ENCODE results near the gene NAA80.

The NAA80 gene

GRCh38 chr3:50327943-50328691, 28.9 kb upstream of the NAA80 start, which contains the start of gene TUSC2:
Gene TUSC2 (minus strand): TSS chr3:50328223. CDS start chr3:50328099, 124 bp downstream.
- DNase-seq (ENCODE audit: low spot score), result peak; percentile 97

GRCh38 chr3:50327129-50327528, 27.9 kb upstream of the NAA80 start:
- DNase-seq (ENCODE audit: low spot score), result no peak

- DNase-seq (ENCODE audit: low spot score), result no peak
Observed at GRCh38 chr3:50326182-50326541, 27.0 kb upstream of the NAA80 start.

- no peak for DNase-seq (ENCODE audit: low spot score)
Observed at GRCh38 chr3:50325497-50326181, 26.4 kb upstream of the NAA80 start.

GRCh38 chr3:50325113-50325480, 25.9 kb upstream of the NAA80 start:
- no peak for DNase-seq (ENCODE audit: low spot score)

- peak; percentile 58 for DNase-seq (ENCODE audit: low spot score)
Observed at GRCh38 chr3:50324351-50325112, 25.3 kb upstream of the NAA80 start.

- no peak for DNase-seq (ENCODE audit: low spot score)
Observed at GRCh38 chr3:50323614-50324199, 24.5 kb upstream of the NAA80 start.

- DNase-seq (ENCODE audit: low spot score), result no peak
Observed at GRCh38 chr3:50323092-50323600, 23.9 kb upstream of the NAA80 start.

- DNase-seq (ENCODE audit: low spot score), result no peak
Observed at GRCh38 chr3:50322386-50323091, 23.3 kb upstream of the NAA80 start, which contains the start of gene HYAL2. Gene HYAL2 (minus strand): TSS chr3:50322745. CDS start chr3:50320489, 2,256 bp downstream.

- DNase-seq (ENCODE audit: low spot score), result no peak
Observed at GRCh38 chr3:50322115-50322385, 22.8 kb upstream of the NAA80 start.

- peak; percentile 88 for DNase-seq (ENCODE audit: low spot score)
Observed at GRCh38 chr3:50321336-50322114, 22.3 kb upstream of the NAA80 start.

- DNase-seq (ENCODE audit: low spot score), result peak; percentile 70
Observed at GRCh38 chr3:50320853-50321335, 21.7 kb upstream of the NAA80 start.

GRCh38 chr3:50319894-50320625, 20.9 kb upstream of the NAA80 start:
- no peak for DNase-seq (ENCODE audit: low spot score)

- DNase-seq (ENCODE audit: low spot score), result no peak
Observed at GRCh38 chr3:50319181-50319893, 20.1 kb upstream of the NAA80 start.

GRCh38 chr3:50318615-50319014, 19.4 kb upstream of the NAA80 start:
- DNase-seq (ENCODE audit: low spot score), result no peak

GRCh38 chr3:50318163-50318562, 19.0 kb upstream of the NAA80 start:
- DNase-seq (ENCODE audit: low spot score), result no peak

- no peak for DNase-seq (ENCODE audit: low spot score)
Observed at GRCh38 chr3:50317300-50317699, 18.1 kb upstream of the NAA80 start.

- no peak for DNase-seq (ENCODE audit: low spot score)
Observed at GRCh38 chr3:50316657-50317242, 17.5 kb upstream of the NAA80 start.

- DNase-seq (ENCODE audit: low spot score), result no peak
Observed at GRCh38 chr3:50314816-50315215, 15.6 kb upstream of the NAA80 start.
